SK-N-SH treated with all-trans-retinoic acid at 6 μM for 48 hours (cell line): Measurements from ENCODE around the gene PPIL1.

Source experiments
- ATAC-seq: fragments of 200-7000 bp; cut with Tn5 transposase; 3 replicates; pipeline ENCODE4 v1.9.1; 2020; ENCODE audit warnings: mild to moderate bottlenecking, moderate library complexity
- ARNTL ChIP-seq: fragments of 450-650 bp; formaldehyde crosslinking; IDR thresholded peaks from 2 replicates; pipeline ENCODE4 v1.5.0; 2020; ENCODE audit warnings: low read depth, mild to moderate bottlenecking, moderate library complexity, borderline replicate concordance
- BACH2 ChIP-seq: fragments of 250-450 bp; sonication (Bioruptor Pico); IDR thresholded peaks from 2 replicates; pipeline ENCODE4 v1.9.0; 2021; ENCODE audit warnings: mild to moderate bottlenecking, borderline replicate concordance
- CSDC2 ChIP-seq: fragments of 250-450 bp; sonication (Bioruptor Pico); IDR thresholded peaks from 2 replicates; pipeline ENCODE4 v1.5.0; 2020; ENCODE audit warnings: mild to moderate bottlenecking, moderate library complexity
- ESRRG ChIP-seq: fragments of 250-450 bp; sonication (Bioruptor Pico); IDR thresholded peaks from 2 replicates; pipeline ENCODE4 v1.6.1; 2021; ENCODE audit warnings: mild to moderate bottlenecking
- GLIS3 ChIP-seq: fragments of 250-450 bp; sonication (Bioruptor Pico); IDR thresholded peaks from 2 replicates; pipeline ENCODE4 v1.5.0; 2020; ENCODE audit warnings: mild to moderate bottlenecking, moderate library complexity
- ISL1 ChIP-seq: fragments of 250-450 bp; sonication (Bioruptor Pico); IDR thresholded peaks from 2 replicates; pipeline ENCODE4 v2.1.2; 2022; ENCODE audit warnings: mild to moderate bottlenecking, moderate library complexity
- OSR1 ChIP-seq: fragments of 250-450 bp; sonication (Bioruptor Pico); IDR thresholded peaks from 2 replicates; pipeline ENCODE4 v1.8.0; 2022; ENCODE audit warnings: moderate library complexity, mild to moderate bottlenecking, inconsistent platforms
- PPARA ChIP-seq: fragments of 250-450 bp; sonication (Bioruptor Pico); IDR thresholded peaks from 2 replicates; pipeline ENCODE4 v1.5.0; 2020; ENCODE audit warnings: mild to moderate bottlenecking, borderline replicate concordance
- RARB ChIP-seq: fragments of 250-450 bp; sonication (Bioruptor Pico); IDR thresholded peaks from 2 replicates; pipeline ENCODE4 v1.8.0; 2021; ENCODE audit warnings: mild to moderate bottlenecking, moderate library complexity
- SNAI2 ChIP-seq: fragments of 250-450 bp; sonication (Bioruptor Pico); IDR thresholded peaks from 2 replicates; pipeline ENCODE4 v1.5.0; 2020; ENCODE audit warnings: mild to moderate bottlenecking, moderate library complexity
- TOX ChIP-seq: fragments of 250-450 bp; sonication (Bioruptor Pico); IDR thresholded peaks from 2 replicates; pipeline ENCODE4 v1.8.0; 2021; ENCODE audit warnings: mild to moderate bottlenecking, moderate library complexity, borderline replicate concordance
- ZC3H10 ChIP-seq: fragments of 250-450 bp; sonication (Bioruptor Pico); IDR thresholded peaks from 2 replicates; pipeline ENCODE4 v1.5.1; 2021; ENCODE audit warnings: mild to moderate bottlenecking, moderate library complexity
- ZFP30 ChIP-seq: fragments of 450-650 bp; formaldehyde crosslinking; IDR thresholded peaks from 2 replicates; pipeline ENCODE4 v1.5.0; 2022; ENCODE audit warnings: mild to moderate bottlenecking, moderate library complexity
- ZNF565 ChIP-seq: fragments of 450-650 bp; formaldehyde crosslinking; conservative IDR thresholded peaks from 2 replicates; pipeline ENCODE4 v1.5.0; 2020; ENCODE audit warnings: low read depth, mild to moderate bottlenecking, moderate library complexity
- ZNF70 ChIP-seq: fragments of 450-650 bp; formaldehyde crosslinking; IDR thresholded peaks from 2 replicates; pipeline ENCODE4 v1.5.0; 2020; ENCODE audit warnings: mild to moderate bottlenecking, moderate library complexity
- ZNF8 ChIP-seq: fragments of 450-650 bp; formaldehyde crosslinking; IDR thresholded peaks from 2 replicates; pipeline ENCODE4 v1.5.0; 2020; ENCODE audit warnings: mild to moderate bottlenecking, moderate library complexity
- TF ChIP-seq, protein P1 (sequence below): fragments of 250-450 bp; sonication (Bioruptor Pico); IDR thresholded peaks from 2 replicates; pipeline ENCODE4 v1.8.0; 2021; ENCODE audit warnings: low read depth, mild to moderate bottlenecking, moderate library complexity, borderline replicate concordance
- TF ChIP-seq, protein P2 (sequence below): fragments of 250-450 bp; sonication (Bioruptor Pico); IDR thresholded peaks from 2 replicates; pipeline ENCODE4 v1.5.1; 2021; ENCODE audit warnings: mild to moderate bottlenecking, moderate library complexity
- TF ChIP-seq, protein P3 (sequence below): fragments of 250-450 bp; sonication (Bioruptor Pico); IDR thresholded peaks from 2 replicates; pipeline ENCODE4 v1.5.0; 2020; ENCODE audit warnings: mild to moderate bottlenecking, moderate library complexity
- TF ChIP-seq, protein P4 (sequence below): fragments of 250-450 bp; sonication (Bioruptor Pico); IDR thresholded peaks from 2 replicates; pipeline ENCODE4 v1.5.1; 2020; ENCODE audit warnings: low read depth, mild to moderate bottlenecking, moderate library complexity
- TF ChIP-seq, protein P5 (sequence below): fragments of 250-450 bp; sonication (Bioruptor Pico); IDR thresholded peaks from 2 replicates; pipeline ENCODE4 v1.8.0; 2020; ENCODE audit warnings: mild to moderate bottlenecking, moderate library complexity, borderline replicate concordance

PPIL1 gene

DNA sequence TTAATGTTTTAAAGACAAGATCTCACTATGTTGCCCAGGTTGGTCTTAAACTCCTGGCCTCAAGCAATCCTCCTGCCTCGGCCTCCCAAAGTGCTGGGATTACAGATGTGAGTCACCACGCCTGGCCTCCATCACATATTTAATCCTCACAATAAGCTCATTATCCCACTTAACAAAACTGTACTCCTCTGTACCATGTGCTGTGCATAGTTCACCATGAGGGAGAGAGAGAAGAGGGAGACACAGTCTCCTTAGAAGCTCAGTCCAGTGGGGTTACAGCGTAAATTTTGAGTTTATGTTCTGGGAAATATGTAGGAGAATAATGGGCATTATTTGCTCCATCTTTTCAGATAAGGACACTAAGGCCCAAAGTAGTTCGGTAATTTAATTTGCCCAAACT, 27.5 kb downstream of the PPIL1 start (continued):
- TF ChIP-seq OSR1: no peak
- no peak for TF ChIP-seq ISL1 (CRISPR knock-in tag)
- TF ChIP-seq ZNF70 (CRISPR knock-in tag): no peak

DNA sequence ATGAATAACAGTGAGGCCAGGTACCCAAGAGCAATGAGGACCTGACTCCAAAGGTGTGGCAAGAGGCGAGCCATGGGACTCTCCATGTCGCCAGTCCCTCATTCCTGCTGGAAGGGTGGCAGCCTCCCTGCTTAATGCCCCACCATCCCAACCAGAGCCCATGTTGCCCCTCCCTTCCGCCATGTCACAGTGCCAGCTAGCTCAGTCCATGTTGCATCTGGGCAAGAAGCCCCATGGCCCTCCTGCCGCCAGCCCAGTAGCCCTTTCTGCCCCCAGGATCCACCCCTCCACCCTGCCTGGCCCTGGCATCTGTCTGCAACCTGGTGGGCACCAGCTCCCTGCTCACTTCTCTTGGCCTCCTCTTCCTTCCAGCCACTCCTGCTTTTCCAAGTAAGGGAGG, 29.4 kb downstream of the PPIL1 start:
- ATAC-seq: no peak

DNA sequence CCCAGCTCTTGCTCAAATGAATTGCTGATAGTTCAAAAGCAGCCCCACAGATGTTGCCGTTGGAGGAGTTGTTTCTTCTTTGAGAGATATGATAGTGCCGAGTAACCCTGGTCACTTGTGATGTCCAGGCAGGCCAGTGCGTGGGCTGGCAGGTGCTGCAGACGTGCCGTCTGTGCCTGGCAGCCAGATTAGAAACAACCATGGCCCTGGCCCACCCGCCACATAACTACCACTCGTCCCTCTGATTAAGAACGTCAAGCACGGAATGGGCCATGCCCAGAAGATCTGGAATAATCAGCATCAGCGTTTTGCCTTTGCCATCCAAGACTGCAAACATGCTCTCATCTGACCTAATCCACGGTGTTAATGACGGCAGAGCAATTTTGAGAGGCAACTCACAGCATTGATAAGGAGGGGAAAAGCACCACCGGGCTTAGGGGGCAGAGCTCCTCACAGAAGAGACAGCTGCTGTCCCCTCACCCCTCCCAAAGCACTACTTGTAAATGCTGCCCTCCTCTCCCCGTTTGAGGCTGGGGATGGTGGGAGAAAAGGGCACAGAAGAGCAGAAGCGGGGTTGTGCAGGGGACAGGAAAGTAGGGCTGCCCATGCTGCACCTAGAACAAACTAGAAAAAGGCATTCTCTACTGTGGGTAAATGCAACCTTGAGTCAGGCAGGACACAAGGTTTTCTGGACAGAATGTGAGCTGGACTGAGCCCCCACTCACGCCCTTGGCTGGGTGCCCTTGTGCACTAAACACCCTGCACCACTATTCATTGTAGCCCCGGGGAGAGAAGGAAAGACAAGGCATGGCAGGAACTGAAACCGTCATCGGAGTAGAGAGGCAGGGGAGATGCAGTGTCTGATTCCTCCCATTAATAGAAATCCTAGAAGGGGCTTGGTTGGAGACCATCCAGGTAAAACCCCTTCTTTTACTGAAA, 30.1 kb downstream of the PPIL1 start:
- ATAC-seq: no peak
- no peak for TF ChIP-seq ZNF565 (CRISPR knock-in tag)
- TF ChIP-seq, protein P1, sequence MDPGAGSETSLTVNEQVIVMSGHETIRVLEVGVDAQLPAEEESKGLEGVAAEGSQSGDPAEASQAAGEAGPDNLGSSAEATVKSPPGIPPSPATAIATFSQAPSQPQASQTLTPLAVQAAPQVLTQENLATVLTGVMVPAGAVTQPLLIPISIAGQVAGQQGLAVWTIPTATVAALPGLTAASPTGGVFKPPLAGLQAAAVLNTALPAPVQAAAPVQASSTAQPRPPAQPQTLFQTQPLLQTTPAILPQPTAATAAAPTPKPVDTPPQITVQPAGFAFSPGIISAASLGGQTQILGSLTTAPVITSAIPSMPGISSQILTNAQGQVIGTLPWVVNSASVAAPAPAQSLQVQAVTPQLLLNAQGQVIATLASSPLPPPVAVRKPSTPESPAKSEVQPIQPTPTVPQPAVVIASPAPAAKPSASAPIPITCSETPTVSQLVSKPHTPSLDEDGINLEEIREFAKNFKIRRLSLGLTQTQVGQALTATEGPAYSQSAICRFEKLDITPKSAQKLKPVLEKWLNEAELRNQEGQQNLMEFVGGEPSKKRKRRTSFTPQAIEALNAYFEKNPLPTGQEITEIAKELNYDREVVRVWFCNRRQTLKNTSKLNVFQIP (CRISPR knock-in tag): no peak
- no peak for TF ChIP-seq ARNTL (CRISPR knock-in tag)
- TF ChIP-seq SNAI2 (CRISPR knock-in tag): no peak
- TF ChIP-seq RARB: no peak
- no peak for TF ChIP-seq BACH2 (CRISPR knock-in tag)
- TF ChIP-seq ZNF70 (CRISPR knock-in tag): no peak
- no peak for TF ChIP-seq TOX (CRISPR knock-in tag)
- TF ChIP-seq, protein P2, sequence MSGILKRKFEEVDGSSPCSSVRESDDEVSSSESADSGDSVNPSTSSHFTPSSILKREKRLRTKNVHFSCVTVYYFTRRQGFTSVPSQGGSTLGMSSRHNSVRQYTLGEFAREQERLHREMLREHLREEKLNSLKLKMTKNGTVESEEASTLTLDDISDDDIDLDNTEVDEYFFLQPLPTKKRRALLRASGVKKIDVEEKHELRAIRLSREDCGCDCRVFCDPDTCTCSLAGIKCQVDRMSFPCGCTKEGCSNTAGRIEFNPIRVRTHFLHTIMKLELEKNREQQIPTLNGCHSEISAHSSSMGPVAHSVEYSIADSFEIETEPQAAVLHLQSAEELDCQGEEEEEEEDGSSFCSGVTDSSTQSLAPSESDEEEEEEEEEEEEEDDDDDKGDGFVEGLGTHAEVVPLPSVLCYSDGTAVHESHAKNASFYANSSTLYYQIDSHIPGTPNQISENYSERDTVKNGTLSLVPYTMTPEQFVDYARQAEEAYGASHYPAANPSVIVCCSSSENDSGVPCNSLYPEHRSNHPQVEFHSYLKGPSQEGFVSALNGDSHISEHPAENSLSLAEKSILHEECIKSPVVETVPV (CRISPR knock-in tag): no peak
- TF ChIP-seq CSDC2 (CRISPR knock-in tag): no peak

More for the DNA sequence above, 29.4 kb downstream of the PPIL1 start:
- TF ChIP-seq BACH2 (CRISPR knock-in tag) (no peak), ZNF8 (no peak), ESRRG (CRISPR knock-in tag) (no peak), PPARA (CRISPR knock-in tag) (no peak), ARNTL (CRISPR knock-in tag) (no peak), ZNF70 (CRISPR knock-in tag) (no peak), ISL1 (CRISPR knock-in tag) (no peak), CSDC2 (CRISPR knock-in tag) (no peak), GLIS3 (CRISPR knock-in tag) (no peak), ZFP30 (CRISPR knock-in tag) (no peak), ZNF565 (CRISPR knock-in tag) (no peak), RARB (no peak), TOX (CRISPR knock-in tag) (no peak), ZC3H10 (CRISPR knock-in tag) (no peak)
- TF ChIP-seq, protein P3, sequence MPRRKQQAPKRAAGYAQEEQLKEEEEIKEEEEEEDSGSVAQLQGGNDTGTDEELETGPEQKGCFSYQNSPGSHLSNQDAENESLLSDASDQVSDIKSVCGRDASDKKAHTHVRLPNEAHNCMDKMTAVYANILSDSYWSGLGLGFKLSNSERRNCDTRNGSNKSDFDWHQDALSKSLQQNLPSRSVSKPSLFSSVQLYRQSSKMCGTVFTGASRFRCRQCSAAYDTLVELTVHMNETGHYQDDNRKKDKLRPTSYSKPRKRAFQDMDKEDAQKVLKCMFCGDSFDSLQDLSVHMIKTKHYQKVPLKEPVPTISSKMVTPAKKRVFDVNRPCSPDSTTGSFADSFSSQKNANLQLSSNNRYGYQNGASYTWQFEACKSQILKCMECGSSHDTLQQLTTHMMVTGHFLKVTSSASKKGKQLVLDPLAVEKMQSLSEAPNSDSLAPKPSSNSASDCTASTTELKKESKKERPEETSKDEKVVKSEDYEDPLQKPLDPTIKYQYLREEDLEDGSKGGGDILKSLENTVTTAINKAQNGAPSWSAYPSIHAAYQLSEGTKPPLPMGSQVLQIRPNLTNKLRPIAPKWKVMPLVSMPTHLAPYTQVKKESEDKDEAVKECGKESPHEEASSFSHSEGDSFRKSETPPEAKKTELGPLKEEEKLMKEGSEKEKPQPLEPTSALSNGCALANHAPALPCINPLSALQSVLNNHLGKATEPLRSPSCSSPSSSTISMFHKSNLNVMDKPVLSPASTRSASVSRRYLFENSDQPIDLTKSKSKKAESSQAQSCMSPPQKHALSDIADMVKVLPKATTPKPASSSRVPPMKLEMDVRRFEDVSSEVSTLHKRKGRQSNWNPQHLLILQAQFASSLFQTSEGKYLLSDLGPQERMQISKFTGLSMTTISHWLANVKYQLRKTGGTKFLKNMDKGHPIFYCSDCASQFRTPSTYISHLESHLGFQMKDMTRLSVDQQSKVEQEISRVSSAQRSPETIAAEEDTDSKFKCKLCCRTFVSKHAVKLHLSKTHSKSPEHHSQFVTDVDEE (CRISPR knock-in tag): no peak
- TF ChIP-seq, protein P2 (CRISPR knock-in tag): no peak
- TF ChIP-seq, protein P4, sequence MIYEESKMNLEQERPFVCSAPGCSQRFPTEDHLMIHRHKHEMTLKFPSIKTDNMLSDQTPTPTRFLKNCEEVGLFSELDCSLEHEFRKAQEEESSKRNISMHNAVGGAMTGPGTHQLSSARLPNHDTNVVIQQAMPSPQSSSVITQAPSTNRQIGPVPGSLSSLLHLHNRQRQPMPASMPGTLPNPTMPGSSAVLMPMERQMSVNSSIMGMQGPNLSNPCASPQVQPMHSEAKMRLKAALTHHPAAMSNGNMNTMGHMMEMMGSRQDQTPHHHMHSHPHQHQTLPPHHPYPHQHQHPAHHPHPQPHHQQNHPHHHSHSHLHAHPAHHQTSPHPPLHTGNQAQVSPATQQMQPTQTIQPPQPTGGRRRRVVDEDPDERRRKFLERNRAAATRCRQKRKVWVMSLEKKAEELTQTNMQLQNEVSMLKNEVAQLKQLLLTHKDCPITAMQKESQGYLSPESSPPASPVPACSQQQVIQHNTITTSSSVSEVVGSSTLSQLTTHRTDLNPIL: no peak
- TF ChIP-seq, protein P1 (CRISPR knock-in tag): no peak
- TF ChIP-seq, protein P5, sequence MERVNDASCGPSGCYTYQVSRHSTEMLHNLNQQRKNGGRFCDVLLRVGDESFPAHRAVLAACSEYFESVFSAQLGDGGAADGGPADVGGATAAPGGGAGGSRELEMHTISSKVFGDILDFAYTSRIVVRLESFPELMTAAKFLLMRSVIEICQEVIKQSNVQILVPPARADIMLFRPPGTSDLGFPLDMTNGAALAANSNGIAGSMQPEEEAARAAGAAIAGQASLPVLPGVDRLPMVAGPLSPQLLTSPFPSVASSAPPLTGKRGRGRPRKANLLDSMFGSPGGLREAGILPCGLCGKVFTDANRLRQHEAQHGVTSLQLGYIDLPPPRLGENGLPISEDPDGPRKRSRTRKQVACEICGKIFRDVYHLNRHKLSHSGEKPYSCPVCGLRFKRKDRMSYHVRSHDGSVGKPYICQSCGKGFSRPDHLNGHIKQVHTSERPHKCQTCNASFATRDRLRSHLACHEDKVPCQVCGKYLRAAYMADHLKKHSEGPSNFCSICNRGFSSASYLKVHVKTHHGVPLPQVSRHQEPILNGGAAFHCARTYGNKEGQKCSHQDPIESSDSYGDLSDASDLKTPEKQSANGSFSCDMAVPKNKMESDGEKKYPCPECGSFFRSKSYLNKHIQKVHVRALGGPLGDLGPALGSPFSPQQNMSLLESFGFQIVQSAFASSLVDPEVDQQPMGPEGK (CRISPR knock-in tag): no peak
- TF ChIP-seq, all 23 proteins: peak for 0
